WTC11 (cell line): Measurements from ENCODE around the gene ALS2.

Experiments used
- E2F1 ChIP-seq: sonication (generic); formaldehyde crosslinking; IDR thresholded peaks from 2 replicates; pipeline ENCODE4 v1.8.0; 2022; ENCODE audit warnings: mild to moderate bottlenecking, missing genetic modification reagents
- TF ChIP-seq, protein P1 (sequence below): sonication (generic); formaldehyde crosslinking; IDR thresholded peaks from 2 replicates; pipeline ENCODE4 v1.8.1; 2023; ENCODE audit warnings: mild to moderate bottlenecking, missing genetic modification reagents, moderate library complexity

DNA sequence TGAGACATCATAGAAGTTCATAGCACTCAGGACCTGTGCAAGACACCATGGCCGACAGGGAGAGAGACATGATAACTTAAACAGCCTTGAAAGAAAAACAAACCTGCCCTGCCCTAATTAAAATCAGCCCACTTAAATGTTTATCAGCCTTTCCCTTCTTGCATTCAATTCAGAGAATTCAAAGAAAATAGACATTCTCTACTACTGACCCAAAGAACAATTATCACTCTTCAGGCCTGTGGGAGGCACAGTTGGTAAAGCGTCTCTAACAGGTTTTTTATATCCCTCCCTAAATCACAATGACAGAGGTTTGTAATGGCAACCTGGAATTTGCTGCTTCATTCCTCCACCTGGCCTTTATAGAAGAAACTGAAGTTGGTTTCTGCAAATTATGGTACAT, 27.3 kb upstream of the ALS2 start:
- no peak for TF ChIP-seq E2F1 (CRISPR knock-in tag)
- TF ChIP-seq, protein P1, sequence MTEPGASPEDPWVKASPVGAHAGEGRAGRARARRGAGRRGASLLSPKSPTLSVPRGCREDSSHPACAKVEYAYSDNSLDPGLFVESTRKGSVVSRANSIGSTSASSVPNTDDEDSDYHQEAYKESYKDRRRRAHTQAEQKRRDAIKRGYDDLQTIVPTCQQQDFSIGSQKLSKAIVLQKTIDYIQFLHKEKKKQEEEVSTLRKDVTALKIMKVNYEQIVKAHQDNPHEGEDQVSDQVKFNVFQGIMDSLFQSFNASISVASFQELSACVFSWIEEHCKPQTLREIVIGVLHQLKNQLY (CRISPR knock-in tag), result no peak
